Measurements from ENCODE around the gene HACD3. TPM values are rescaled to one million over a fixed set of nuclear protein-coding genes. Genes with fewer than 3 reads are reported as not detected.

Gene HACD3
- total and polyA plus RNA-seq, 3 donors from 2014 or later = 37.5 to 70.6 (median 38.6) TPM

GRCh38 chr15:65571971-65572370 lies 41.7 kb downstream of the HACD3 start:
- H3K9me3 ChIP-seq = no peaks in the 10 kb centered on the region
- H3K27me3 ChIP-seq = no peaks in the 10 kb centered on the region
- H3K4me1 ChIP-seq = peaks cover 9% of the 10 kb centered on the region
- H3K36me3 ChIP-seq (ENCODE audit: low read depth, missing control alignments) = no peaks in the 10 kb centered on the region
- no peak overlapping the region for H3K27ac ChIP-seq
- no peak for DNase-seq
- H3K4me3 ChIP-seq = no peak overlapping the region
- TF ChIP-seq CTCF (IDR thresholded peaks at IDR 0.05) (no peak), POLR2A (IDR thresholded peaks at IDR 0.05) (no peak)
- intact Hi-C loops (cut with DNase I; ENCODE audit: low total_unique reads) = no loop called here
- WGBS, 2 donors = 67 to 78% methylated on average over 2 of the region's 2 CpGs

GRCh38 chr15:65576664-65577063 lies 46.4 kb downstream of the HACD3 start:
- TF ChIP-seq POLR2A (IDR thresholded peaks at IDR 0.05) (no peak), CTCF (IDR thresholded peaks at IDR 0.05) (no peak)
- no peaks in the 10 kb centered on the region for H3K36me3 ChIP-seq (ENCODE audit: low read depth, missing control alignments)
- intact Hi-C loops (cut with DNase I; ENCODE audit: low total_unique reads) = no loop called here
- no peak overlapping the region for H3K27ac ChIP-seq
- H3K9me3 ChIP-seq = no peaks in the 10 kb centered on the region
- 70 to 82% methylated on average over 1 of the region's 1 CpG for WGBS, 2 donors
- H3K4me1 ChIP-seq = peaks cover 19% of the 10 kb centered on the region
- no peaks in the 10 kb centered on the region for H3K27me3 ChIP-seq
- DNase-seq = no peak
- no peak overlapping the region for H3K4me3 ChIP-seq

- no peak overlapping the region for H3K4me3 ChIP-seq
- no peaks in the 10 kb centered on the region for H3K9me3 ChIP-seq
- peaks cover 19% of the 10 kb centered on the region for H3K4me1 ChIP-seq
- no peaks in the 10 kb centered on the region for H3K27me3 ChIP-seq
- no peak overlapping the region for H3K27ac ChIP-seq
- WGBS, 2 donors = 55 to 70% methylated on average over 6 of the region's 6 CpGs
- intact Hi-C loops (cut with DNase I; ENCODE audit: low total_unique reads) = no loop called here
- DNase-seq = no peak
- TF ChIP-seq CTCF (IDR thresholded peaks at IDR 0.05) (no peak), POLR2A (IDR thresholded peaks at IDR 0.05) (no peak)
- H3K36me3 ChIP-seq (ENCODE audit: low read depth, missing control alignments) = no peaks in the 10 kb centered on the region
Measured at GRCh38 chr15:65577129-65577996, 47.1 kb downstream of the HACD3 start.

GRCh38 chr15:65578904-65579728 lies 48.9 kb downstream of the HACD3 start:
- no peak for TF ChIP-seq CTCF (IDR thresholded peaks at IDR 0.05)
- no peak for TF ChIP-seq POLR2A (IDR thresholded peaks at IDR 0.05)
- H3K27me3 ChIP-seq = no peaks in the 10 kb centered on the region
- no peak overlapping the region for H3K27ac ChIP-seq
- WGBS, 2 donors = 82 to 84% methylated on average over 8 of the region's 8 CpGs
- intact Hi-C loops (cut with DNase I; ENCODE audit: low total_unique reads) = no loop called here
- H3K4me1 ChIP-seq = peaks cover 19% of the 10 kb centered on the region
- no peak for DNase-seq
- no peaks in the 10 kb centered on the region for H3K9me3 ChIP-seq
- H3K36me3 ChIP-seq (ENCODE audit: low read depth, missing control alignments) = no peaks in the 10 kb centered on the region
- no peak overlapping the region for H3K4me3 ChIP-seq

Measured in testis (tissue), 3 donors.